GM23338 (cell line): ENCODE measurements around the gene SMCO2. TPM values are rescaled to one million over a fixed set of nuclear protein-coding genes. Genes with fewer than 3 reads are reported as not detected.

Experiments
- ATAC-seq: fragments of 200-7000 bp; cut with Tn5 transposase; 3 replicates; pipeline ENCODE4 v1.9.1; 2020
- DNase-seq: peaks from one replicate; pipeline ENCODE4 v3.0.0-alpha.2; 2015; ENCODE audit warnings: low spot score
- H2AFZ ChIP-seq: fragments of 200-600 bp; sonication (generic); 2 replicates; pipeline ENCODE4 v1.8.0; 2016; ENCODE audit warnings: antibody characterized with exemption, mild to moderate bottlenecking, moderate library complexity
- H3F3A ChIP-seq: fragments of 200-600 bp; sonication (generic); replicated peaks from 2 replicates; pipeline ENCODE4 v1.8.0; 2017; ENCODE audit warnings: antibody characterized with exemption, mixed run types, low read depth
- H3K27ac ChIP-seq: fragments of 200-600 bp; sonication (generic); 2 replicates; pipeline ENCODE4 v1.6.1; 2016; ENCODE audit warnings: low read depth
- H3K27me3 ChIP-seq: fragments of 200-600 bp; sonication (generic); 2 replicates; pipeline ENCODE4 v1.8.0; 2016; ENCODE audit warnings: mild to moderate bottlenecking, mixed run types, moderate library complexity; ENCODE audit not compliant: insufficient read depth
- H3K36me3 ChIP-seq: fragments of 200-600 bp; sonication (generic); 2 replicates; pipeline ENCODE4 v1.8.0; 2016; ENCODE audit warnings: mild to moderate bottlenecking; ENCODE audit not compliant: insufficient read depth
- H3K4me1 ChIP-seq: fragments of 200-600 bp; sonication (generic); 2 replicates; pipeline ENCODE4 v1.8.0; 2016; ENCODE audit warnings: mild to moderate bottlenecking, moderate library complexity; ENCODE audit not compliant: insufficient read depth
- H3K4me2 ChIP-seq: fragments of 200-600 bp; sonication (generic); 2 replicates; pipeline ENCODE4 v1.7.1; 2017; ENCODE audit warnings: mixed run types
- H3K4me3 ChIP-seq: fragments of 200-600 bp; sonication (generic); 2 replicates; pipeline ENCODE4 v1.6.1; 2016; ENCODE audit warnings: mixed run types
- H3K79me2 ChIP-seq: fragments of 200-600 bp; sonication (generic); replicated peaks from 2 replicates; pipeline ENCODE4 v1.8.0; 2017; ENCODE audit warnings: mild to moderate bottlenecking; ENCODE audit not compliant: insufficient read depth
- H3K9me2 ChIP-seq: fragments of 200-600 bp; sonication (generic); 2 replicates; pipeline ENCODE4 v1.8.0; 2017; ENCODE audit not compliant: insufficient read depth
- H4K20me1 ChIP-seq: fragments of 200-600 bp; sonication (generic); replicated peaks from 2 replicates; pipeline ENCODE4 v1.8.0; 2017; ENCODE audit warnings: mild to moderate bottlenecking; ENCODE audit not compliant: insufficient read depth
- H3K27ac Mint-ChIP-seq: 2 replicates; pipeline ENCODE4 v1.8.0; 2020; ENCODE audit warnings: inconsistent platforms, mild to moderate bottlenecking, moderate library complexity, mixed read lengths
- H3K27me3 Mint-ChIP-seq: 3 replicates; pipeline ENCODE4 v1.8.0; 2022; ENCODE audit warnings: low read depth, mild to moderate bottlenecking, moderate library complexity, mixed read lengths, inconsistent platforms; ENCODE audit not compliant: insufficient read depth, poor library complexity
- H3K36me3 Mint-ChIP-seq: 3 replicates; pipeline ENCODE4 v1.8.0; 2021; ENCODE audit warnings: low read depth, mild to moderate bottlenecking, inconsistent platforms, moderate library complexity, mixed read lengths
- H3K4me1 Mint-ChIP-seq: 3 replicates; pipeline ENCODE4 v1.8.0; 2020; ENCODE audit warnings: mild to moderate bottlenecking, inconsistent platforms, mixed read lengths
- H3K4me3 Mint-ChIP-seq: 3 replicates; pipeline ENCODE4 v1.8.0; 2021; ENCODE audit warnings: moderate library complexity, mild to moderate bottlenecking, inconsistent platforms, mixed read lengths
- H3K9me3 Mint-ChIP-seq: 3 replicates; pipeline ENCODE4 v1.8.0; 2020; ENCODE audit warnings: moderate library complexity, mild to moderate bottlenecking, inconsistent platforms, mixed read lengths
- CREB1 ChIP-seq: fragments of 250-450 bp; sonication (Bioruptor Pico); IDR thresholded peaks from 2 replicates; pipeline ENCODE4 v1.5.0; 2020; ENCODE audit warnings: low read depth, mild to moderate bottlenecking, moderate library complexity
- ETS1 ChIP-seq: IDR thresholded peaks from 2 replicates; pipeline ENCODE4 v1.6.1; 2016; ENCODE audit warnings: antibody characterized with exemption
- EZH2 ChIP-seq: fragments of 200-600 bp; sonication (generic); IDR thresholded peaks from one replicate; pipeline ENCODE4 v1.8.0; 2017; ENCODE audit warnings: antibody characterized with exemption, mild to moderate bottlenecking, low read depth; ENCODE audit not compliant: unreplicated experiment
- EZH2phosphoT487 ChIP-seq: fragments of 200-600 bp; sonication (generic); IDR thresholded peaks from one replicate; pipeline ENCODE4 v1.8.1; 2018; ENCODE audit warnings: antibody characterized with exemption; ENCODE audit not compliant: unreplicated experiment
- JUNB ChIP-seq: IDR thresholded peaks from one replicate; pipeline ENCODE4 v1.6.1; 2016; ENCODE audit warnings: antibody characterized with exemption; ENCODE audit not compliant: unreplicated experiment
- NANOG ChIP-seq: IDR thresholded peaks from 2 replicates; pipeline ENCODE4 v1.6.1; 2016; ENCODE audit warnings: antibody characterized with exemption, borderline replicate concordance
- REST ChIP-seq: IDR thresholded peaks from one replicate; pipeline ENCODE4 v1.6.1; 2018; ENCODE audit warnings: antibody characterized with exemption; ENCODE audit not compliant: unreplicated experiment
- STAT1 ChIP-seq: IDR thresholded peaks from one replicate; pipeline ENCODE4 v1.6.1; 2016; ENCODE audit warnings: antibody characterized with exemption; ENCODE audit not compliant: unreplicated experiment
- ZNF114 ChIP-seq: fragments of 250-450 bp; sonication (Bioruptor Pico); IDR thresholded peaks from 2 replicates; pipeline ENCODE4 v1.5.0; 2020; ENCODE audit warnings: mild to moderate bottlenecking, moderate library complexity
- ZNF331 ChIP-seq: fragments of 250-450 bp; sonication (Bioruptor Pico); IDR thresholded peaks from 2 replicates; pipeline ENCODE4 v1.5.0; 2020; ENCODE audit warnings: low read depth, mild to moderate bottlenecking, moderate library complexity
- ZNF462 ChIP-seq: fragments of 250-450 bp; sonication (Bioruptor Pico); IDR thresholded peaks from 2 replicates; pipeline ENCODE4 v1.5.0; 2020; ENCODE audit warnings: mild to moderate bottlenecking, moderate library complexity
- polyA plus RNA-seq: library from polyadenylated mRNA; unstranded; fragments of >200 nt; fragmentation: Nextera tagmentation; extraction: Ambion mirVana; gene quantifications from 2 replicates; pipeline ENCODE4 v1.2.1, GENCODE V29; 2016
- total RNA-seq: library from RNA; depleted of rRNA; stranded (reverse); fragments of >200 nt; shearing (Covaris generic); gene quantifications from 2 replicates; pipeline ENCODE4 v1.2.3, GENCODE V29; 2014

The SMCO2 gene
- total and polyA plus RNA-seq, 2 experiments from 2014 or later = 0.86 TPM; not detected in 1

DNA sequence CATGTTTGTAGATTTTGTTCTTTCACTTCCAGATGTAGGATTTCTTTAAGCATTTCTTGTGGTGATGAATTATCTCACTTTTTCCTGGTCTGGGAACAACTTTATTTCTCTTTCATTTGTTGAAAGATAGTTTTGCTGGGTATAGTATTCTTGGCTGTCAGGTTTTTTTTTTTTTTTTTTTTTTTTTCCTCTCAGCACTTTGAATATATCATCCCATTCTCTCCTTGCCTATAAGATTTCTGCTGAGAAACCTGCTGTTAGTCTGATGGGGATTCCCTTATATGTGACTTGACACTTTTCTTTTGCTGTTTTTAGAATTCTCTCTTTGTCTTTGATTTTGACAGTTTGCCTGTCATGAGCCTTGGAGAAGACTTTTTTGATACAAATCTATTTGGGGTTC, 30.5 kb downstream of the SMCO2 start (continued):
- TF ChIP-seq REST (no peak), EZH2 (no peak), EZH2phosphoT487 (no peak), NANOG (no peak), ETS1 (no peak)

DNA sequence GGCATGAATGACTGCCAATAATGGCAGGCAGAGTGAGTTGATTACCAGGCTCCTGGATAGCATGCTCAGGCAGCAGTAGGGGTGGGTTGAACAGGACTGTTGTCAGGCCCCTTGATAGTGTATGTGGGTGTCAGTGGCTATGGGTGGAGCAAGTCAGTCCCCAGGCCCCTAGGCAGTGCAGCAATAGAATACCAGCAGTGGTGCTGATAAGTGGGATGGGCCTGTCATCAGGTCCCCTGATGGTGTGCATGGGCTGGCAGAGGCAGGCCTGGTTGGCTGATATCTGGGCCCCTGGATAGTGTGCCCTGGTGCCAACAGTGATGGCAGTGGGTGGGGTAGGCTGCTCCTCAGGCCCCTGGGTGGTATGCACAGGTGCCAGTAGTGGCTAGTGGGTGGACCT, 32.4 kb downstream of the SMCO2 start:
- ATAC-seq (no peak), DNase-seq (no peak)
- peaks cover 7% of the 10 kb centered on the region for H3K27me3 Mint-ChIP-seq
- peaks cover 18% of the 10 kb centered on the region for H3K36me3 Mint-ChIP-seq
- no peaks in the 10 kb centered on the region for H4K20me1 ChIP-seq
- no peaks in the 10 kb centered on the region for H3K79me2 ChIP-seq
- no peaks in the 10 kb centered on the region for H3F3A ChIP-seq
- no peak overlapping the region for H3K4me3 ChIP-seq
- no peak overlapping the region for H3K27ac ChIP-seq
- no peaks in the 10 kb centered on the region for H3K4me1 ChIP-seq
- H3K9me2 ChIP-seq = peaks cover 4% of the 10 kb centered on the region; the same call in 1 of the 2 replicates
- no peaks in the 10 kb centered on the region for H3K4me1 Mint-ChIP-seq
- no peak overlapping the region for H2AFZ ChIP-seq
- no peak overlapping the region for H3K27ac Mint-ChIP-seq
- H3K36me3 ChIP-seq = no peaks in the 10 kb centered on the region
- H3K4me2 ChIP-seq = no peak overlapping the region
- peaks cover 27% of the 10 kb centered on the region for H3K9me3 Mint-ChIP-seq
- H3K4me3 Mint-ChIP-seq = no peak overlapping the region
- no peaks in the 10 kb centered on the region for H3K27me3 ChIP-seq
- TF ChIP-seq JUNB (no peak), NANOG (no peak), ZNF462 (CRISPR knock-in tag) (no peak), EZH2 (no peak), ZNF331 (CRISPR knock-in tag) (no peak), CREB1 (CRISPR knock-in tag) (no peak), ZNF114 (CRISPR knock-in tag) (no peak), STAT1 (no peak), REST (no peak)
